SK-N-MC (cell line): Measurements from ENCODE around the gene GABRA5.

Source experiments
- EZH2 ChIP-seq: fragments of 200-600 bp; sonication (generic); IDR thresholded peaks from one replicate; pipeline ENCODE4 v1.6.1; 2017; ENCODE audit warnings: antibody characterized with exemption
- POLR2AphosphoS5 ChIP-seq: IDR thresholded peaks from 2 replicates; pipeline ENCODE4 v1.6.1; 2012; ENCODE audit warnings: mild to moderate bottlenecking, low read depth, low read length, borderline replicate concordance

- TF ChIP-seq EZH2 (no peak), POLR2AphosphoS5 (no peak)
These were observed 13.9 kb upstream of the GABRA5 start for GRCh38 chr15:26852980-26853379.
